HCT116 (cell line): Measurements from ENCODE around the gene VAMP2. TPM values are rescaled to one million over a fixed set of nuclear protein-coding genes. Genes with fewer than 3 reads are reported as not detected.

Source experiments
- ATAC-seq: fragments of 200-7000 bp; cut with Tn5 transposase; 2 replicates; pipeline ENCODE4 v1.9.1; 2020; ENCODE audit warnings: mild to moderate bottlenecking, moderate library complexity
- Bru-seq: library from RNA; stranded (reverse); fragments of 400-500 nt; gene quantifications from one replicate; lab custom pipeline; 2021; lab: Mats Ljungman, UMichigan
- BruChase-seq, 2 experiments: library from RNA; stranded (reverse); fragments of 400-500 nt; gene quantifications; one replicate each; lab custom pipeline; 2021; lab: Mats Ljungman, UMichigan
- BruUV-seq: library from RNA; stranded (reverse); fragments of 400-500 nt; replicated peaks from 2 replicates; lab custom pipeline; 2021; lab: Mats Ljungman, UMichigan
- CTCF ChIA-PET: fragments of 300-600 bp; sonication (Branson Sonifier 250); formaldehyde crosslinking; loops from one replicate; lab custom pipeline; 2021; ENCODE audit warnings: antibody characterized with exemption; lab: Charles Lee
- POLR2A ChIA-PET: fragments of 300-600, 350-600 bp; sonication (Branson Sonifier 250); formaldehyde crosslinking; loops from one replicate; lab custom pipeline; 2021; ENCODE audit warnings: antibody characterized with exemption; lab: Charles Lee
- RAD21 ChIA-PET, 2 experiments: fragments of 300-600 bp; sonication (Branson Sonifier 250); formaldehyde crosslinking; loops; one replicate each; lab custom pipeline; 2023; ENCODE audit warnings: low total read pairs in 2 of 2; ENCODE audit not compliant: uncharacterized antibody in 2 of 2, unreplicated experiment in 2 of 2, low non-redundant PET in 1 of 2; lab: Charles Lee
- DNase-seq: peaks from one replicate; pipeline ENCODE4 v3.0.0-alpha.2; 2010; ENCODE audit warnings: low read depth, low spot score
- H2AFZ ChIP-seq: fragments of 200-600 bp; shearing (Covaris generic), sonication (generic); 2 replicates; pipeline ENCODE4 v1.6.1; 2017; ENCODE audit warnings: low read depth, mixed run types, mixed read lengths, antibody characterized with exemption, low read length; ENCODE audit not compliant: poor library complexity, severe bottlenecking
- H3K27ac ChIP-seq: 2 replicates; pipeline ENCODE4 v1.5.1; 2012; ENCODE audit warnings: low read depth, low read length
- H3K27me3 ChIP-seq: fragments of 200-600 bp; sonication (generic); 2 replicates; pipeline ENCODE4 v1.6.1; 2016; ENCODE audit warnings: mixed run types, low read length, mixed read lengths; ENCODE audit not compliant: insufficient read depth
- H3K36me3 ChIP-seq, 2 experiments: fragments of 200-500 bp in 1 of 2; fragments of 200-600 bp in 1 of 2; sonication (Bioruptor generic) in 1 of 2; sonication (generic) in 1 of 2; 2 replicates each; pipeline versions ENCODE4 v1.5.1 to v1.6.1; 2014 to 2016; ENCODE audit warnings: low read length in 2 of 2, inconsistent platforms in 1 of 2, mixed read lengths in 1 of 2, mixed run types in 1 of 2; ENCODE audit not compliant: insufficient read depth in 2 of 2, control insufficient read depth in 1 of 2
- H3K4me1 ChIP-seq, 2 experiments: fragments of 200-600 bp in 1 of 2; sonication (generic) in 1 of 2; 2 replicates each; pipeline versions ENCODE4 v1.5.1 to v1.6.1; 2012 to 2017; ENCODE audit warnings: low read length in 2 of 2, inconsistent platforms in 1 of 2, mild to moderate bottlenecking in 1 of 2, mixed read lengths in 1 of 2, mixed run types in 1 of 2, moderate library complexity in 1 of 2; ENCODE audit not compliant: insufficient read depth in 2 of 2, control insufficient read depth in 1 of 2
- H3K4me2 ChIP-seq: fragments of 200-600 bp; sonication (generic); 2 replicates; pipeline ENCODE4 v1.6.1; 2017; ENCODE audit warnings: mixed run types, low read length, mixed read lengths
- H3K4me3 ChIP-seq, 2 experiments: fragments of 200-600 bp in 1 of 2; sonication (generic) in 1 of 2; replicated peaks in 1 of 2; 2 replicates each; pipeline ENCODE4 v1.5.1; 2011 to 2016; ENCODE audit warnings: low read length in 2 of 2, control low read depth in 1 of 2, low read depth in 1 of 2, mild to moderate bottlenecking in 1 of 2, mixed read lengths in 1 of 2, mixed run types in 1 of 2
- H3K79me2 ChIP-seq: fragments of 200-600 bp; sonication (generic); 2 replicates; pipeline ENCODE4 v1.6.1; 2017; ENCODE audit warnings: mild to moderate bottlenecking, mixed run types, low read length, moderate library complexity, mixed read lengths; ENCODE audit not compliant: insufficient read depth
- H3K9ac ChIP-seq: fragments of 200-600 bp; sonication (generic); 2 replicates; pipeline ENCODE4 v1.6.1; 2016; ENCODE audit warnings: low read length, mixed read lengths
- H3K9me2 ChIP-seq: fragments of 200-600 bp; sonication (generic), shearing (Covaris generic); 2 replicates; pipeline ENCODE4 v1.6.1; 2017; ENCODE audit warnings: mixed run types, mild to moderate bottlenecking, moderate library complexity; ENCODE audit not compliant: insufficient read depth
- H3K9me3 ChIP-seq, 2 experiments: fragments of 200-500 bp in 1 of 2; fragments of 200-600 bp in 1 of 2; sonication (Bioruptor generic) in 1 of 2; sonication (generic) in 1 of 2; 2 replicates each; pipeline ENCODE4 v1.6.1; 2014 to 2017; ENCODE audit warnings: low read length in 2 of 2, mixed read lengths in 2 of 2, inconsistent platforms in 1 of 2, low read depth in 1 of 2, mild to moderate bottlenecking in 1 of 2, mixed run types in 1 of 2, moderate library complexity in 1 of 2; ENCODE audit not compliant: control insufficient read depth in 1 of 2, insufficient read depth in 1 of 2
- H4K20me1 ChIP-seq: fragments of 200-600 bp; sonication (generic), shearing (Covaris generic); 2 replicates; pipeline ENCODE4 v1.6.1; 2017; ENCODE audit warnings: mixed run types, mild to moderate bottlenecking, moderate library complexity; ENCODE audit not compliant: insufficient read depth
- CBX3 ChIP-seq: IDR thresholded peaks from 2 replicates; pipeline ENCODE4 v1.6.1; 2012; ENCODE audit warnings: low read depth
- CEBPB ChIP-seq: IDR thresholded peaks from 2 replicates; pipeline ENCODE4 v1.6.1; 2012; ENCODE audit warnings: low read depth
- EGR1 ChIP-seq: IDR thresholded peaks from 2 replicates; pipeline ENCODE4 v1.6.1; 2012; ENCODE audit warnings: low read depth
- ELF1 ChIP-seq: IDR thresholded peaks from 2 replicates; pipeline ENCODE4 v1.6.1; 2012; ENCODE audit warnings: low read depth, borderline replicate concordance
- EZH2 ChIP-seq: fragments of 200-600 bp; sonication (generic); IDR thresholded peaks from 2 replicates; pipeline ENCODE4 v1.6.1; 2017; ENCODE audit warnings: antibody characterized with exemption, mixed run types
- FOSL1 ChIP-seq: IDR thresholded peaks from 2 replicates; pipeline ENCODE4 v1.6.1; 2012; ENCODE audit warnings: low read depth
- POLR2A ChIP-seq: IDR thresholded peaks from 2 replicates; pipeline ENCODE4 v1.7.0; 2011; ENCODE audit warnings: borderline replicate concordance; ENCODE audit not compliant: insufficient read depth, insufficient read length; ENCODE audit errors: extremely low read depth
- POLR2AphosphoS5 ChIP-seq: IDR thresholded peaks from 2 replicates; pipeline ENCODE4 v1.6.1; 2011; ENCODE audit warnings: mild to moderate bottlenecking, low read depth, low read length, moderate library complexity
- SIN3A ChIP-seq: IDR thresholded peaks from 2 replicates; pipeline ENCODE4 v1.6.1; 2012; ENCODE audit warnings: low read depth
- TCF7L2 ChIP-seq: IDR thresholded peaks from 2 replicates; pipeline ENCODE4 v1.7.0; 2011; ENCODE audit warnings: borderline replicate concordance, inconsistent platforms; ENCODE audit not compliant: insufficient read depth, insufficient read length; ENCODE audit errors: extremely low read depth
- YY1 ChIP-seq: IDR thresholded peaks from 2 replicates; pipeline ENCODE4 v1.6.1; 2011; ENCODE audit warnings: low read length, low read depth, moderate library complexity, mild to moderate bottlenecking; ENCODE audit not compliant: insufficient replicate concordance; ENCODE audit errors: extremely low read depth
- ZFX ChIP-seq: fragments of 450-650 bp; IDR thresholded peaks from 2 replicates; pipeline ENCODE4 v1.6.1; 2017
- intact Hi-C: fragments of 100-400 bp; cut with micrococcal nuclease; formaldehyde crosslinking; loops from 2 replicates; pipeline ENCODE4 v1.10.0; 2022
- long read RNA-seq: library from polyadenylated mRNA; unstranded; transcript quantifications from one replicate; pipeline ENCODE4 v2.0.0, GENCODE V29; 2021; ENCODE audit not compliant: unreplicated experiment
- polyA plus RNA-seq: library from polyadenylated mRNA; unstranded; fragments of >200 nt; gene quantifications from 2 replicates; pipeline ENCODE4 v1.2.1, GENCODE V29; 2012; ENCODE audit warnings: missing spikeins
- total RNA-seq: library from RNA; stranded (reverse); gene quantifications from one replicate; pipeline ENCODE4 v1.2.1, GENCODE V29; 2021; ENCODE audit not compliant: unreplicated experiment
- TF ChIP-seq, protein P1 (sequence below): IDR thresholded peaks from 2 replicates; pipeline ENCODE4 v1.6.1; 2011; ENCODE audit warnings: mild to moderate bottlenecking, low read length, moderate library complexity; ENCODE audit not compliant: insufficient replicate concordance; ENCODE audit errors: extremely low read depth
- TF ChIP-seq, protein P2 (sequence below), 3 experiments: fragments of 200-600 bp in 1 of 3; sonication (generic) in 1 of 3; IDR thresholded peaks in 2 of 3; conservative IDR thresholded peaks in 1 of 3; 2 replicates each; pipeline ENCODE4 v1.5.1; 2012 to 2017; ENCODE audit warnings: low read depth in 2 of 3, low read length in 2 of 3, antibody characterized with exemption in 1 of 3, borderline replicate concordance in 1 of 3, control low read depth in 1 of 3, mild to moderate bottlenecking in 1 of 3, mixed read lengths in 1 of 3, mixed run types in 1 of 3, moderate library complexity in 1 of 3; ENCODE audit not compliant: insufficient read depth in 1 of 3
- TF ChIP-seq, protein P3 (sequence below): IDR thresholded peaks from 2 replicates; pipeline ENCODE4 v1.6.1; 2012

The VAMP2 gene, protein sequence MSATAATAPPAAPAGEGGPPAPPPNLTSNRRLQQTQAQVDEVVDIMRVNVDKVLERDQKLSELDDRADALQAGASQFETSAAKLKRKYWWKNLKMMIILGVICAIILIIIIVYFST
- total RNA-seq (35.9 TPM), Bru-seq, nascent RNA (percentile 93 among the genes with signal in this experiment), BruChase-seq, experiment 1, labeled RNA remaining after a 6-hour chase (percentile 98 among the genes with signal in this experiment), BruChase-seq, experiment 2, labeled RNA remaining after a 2-hour chase (percentile 97 among the genes with signal in this experiment)
- polyA plus RNA-seq = 44.1 and 53.0 TPM in 2 replicates
- long read RNA-seq, transcript VAMP2-201 (5 exons, 2,153 nt) = major isoform, 7 of 26 reads
- long read RNA-seq, partial matches to known transcripts = 2 of 26 reads
- long read RNA-seq, other reads (novel, unspliced or antisense) = 14 of 26 reads

DNA sequence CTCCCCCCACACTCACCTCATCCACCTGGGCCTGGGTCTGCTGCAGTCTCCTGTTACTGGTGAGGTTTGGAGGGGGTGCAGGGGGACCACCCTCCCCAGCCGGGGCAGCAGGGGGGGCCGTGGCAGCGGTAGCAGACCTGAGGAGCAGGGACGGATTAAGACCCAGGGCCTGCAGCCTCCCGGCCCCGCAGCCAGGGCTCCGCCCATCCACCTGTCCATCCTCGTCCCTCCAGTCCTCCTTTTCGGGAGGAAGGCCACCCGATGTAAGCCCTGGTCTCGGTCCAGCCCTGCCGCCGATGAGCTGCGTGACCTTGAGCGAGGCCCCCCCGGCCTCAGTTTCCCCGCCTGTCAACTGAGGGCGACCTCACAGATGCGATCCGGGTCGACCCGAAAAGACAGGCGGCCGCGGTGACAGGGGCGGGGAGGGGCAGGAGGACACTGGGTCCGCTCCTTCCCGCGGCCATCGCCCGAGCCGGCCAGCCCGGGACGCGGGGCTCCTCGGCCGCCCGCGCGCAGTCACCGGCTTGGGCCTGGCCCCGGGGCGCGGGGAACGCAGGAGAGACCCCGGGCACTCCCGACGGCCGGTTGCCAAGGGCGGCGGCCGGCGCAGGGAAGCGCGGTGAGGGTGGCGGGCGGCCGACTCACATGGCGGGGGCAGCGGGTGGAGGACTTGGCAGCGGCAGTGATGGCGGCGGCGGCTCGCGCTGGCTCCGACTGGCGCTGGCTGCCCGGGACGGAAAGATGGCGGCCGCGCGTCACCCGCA is at the start of gene VAMP2:
TSS of gene VAMP2 (minus strand) at position 716 of the 764 bp plus-strand sequence. CDS start at position 647, 69 bp downstream.
- Histone ChIP-seq H2AFZ (no peak within 1 kb of the TSS), H3K79me2 (peaks cover 34% of the 10 kb centered on the region), H4K20me1 (no peaks in the 10 kb centered on the region), H3K9me3 (no peaks in the 10 kb centered on the region), H3K4me1 (peaks cover 39 to 68% of the 10 kb centered on the region in 2 experiments), H3K4me2 (peak within 1 kb of the TSS; percentile 99), H3K27ac (peak within 1 kb of the TSS; percentile 93), H3K36me3 (peaks cover 4 to 13% of the 10 kb centered on the region in 2 experiments; a peak in 3 of 4 replicates), H3K4me3 (peak within 1 kb of the TSS; percentile 95 to 99), H3K27me3 (no peaks in the 10 kb centered on the region), H3K9ac (peak within 1 kb of the TSS; percentile 100), H3K9me2 (no peaks in the 10 kb centered on the region)
- ATAC-seq (peak; percentile 58), DNase-seq (no peak)
- intact Hi-C loops = no loop called here
- TF ChIP-seq ZFX (peak; percentile 75), SIN3A (peak; percentile 54; the same call in 1 of the 2 replicates), ELF1 (no peak), TCF7L2 (no peak), FOSL1 (no peak), POLR2AphosphoS5 (peak; percentile 89), EGR1 (no peak), CEBPB (no peak), EZH2 (no peak), YY1 (peak; percentile 91), POLR2A (no peak), CBX3 (no peak)
- TF ChIP-seq, protein P1, sequence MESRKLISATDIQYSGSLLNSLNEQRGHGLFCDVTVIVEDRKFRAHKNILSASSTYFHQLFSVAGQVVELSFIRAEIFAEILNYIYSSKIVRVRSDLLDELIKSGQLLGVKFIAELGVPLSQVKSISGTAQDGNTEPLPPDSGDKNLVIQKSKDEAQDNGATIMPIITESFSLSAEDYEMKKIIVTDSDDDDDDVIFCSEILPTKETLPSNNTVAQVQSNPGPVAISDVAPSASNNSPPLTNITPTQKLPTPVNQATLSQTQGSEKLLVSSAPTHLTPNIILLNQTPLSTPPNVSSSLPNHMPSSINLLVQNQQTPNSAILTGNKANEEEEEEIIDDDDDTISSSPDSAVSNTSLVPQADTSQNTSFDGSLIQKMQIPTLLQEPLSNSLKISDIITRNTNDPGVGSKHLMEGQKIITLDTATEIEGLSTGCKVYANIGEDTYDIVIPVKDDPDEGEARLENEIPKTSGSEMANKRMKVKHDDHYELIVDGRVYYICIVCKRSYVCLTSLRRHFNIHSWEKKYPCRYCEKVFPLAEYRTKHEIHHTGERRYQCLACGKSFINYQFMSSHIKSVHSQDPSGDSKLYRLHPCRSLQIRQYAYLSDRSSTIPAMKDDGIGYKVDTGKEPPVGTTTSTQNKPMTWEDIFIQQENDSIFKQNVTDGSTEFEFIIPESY = no peak
- TF ChIP-seq, protein P2, sequence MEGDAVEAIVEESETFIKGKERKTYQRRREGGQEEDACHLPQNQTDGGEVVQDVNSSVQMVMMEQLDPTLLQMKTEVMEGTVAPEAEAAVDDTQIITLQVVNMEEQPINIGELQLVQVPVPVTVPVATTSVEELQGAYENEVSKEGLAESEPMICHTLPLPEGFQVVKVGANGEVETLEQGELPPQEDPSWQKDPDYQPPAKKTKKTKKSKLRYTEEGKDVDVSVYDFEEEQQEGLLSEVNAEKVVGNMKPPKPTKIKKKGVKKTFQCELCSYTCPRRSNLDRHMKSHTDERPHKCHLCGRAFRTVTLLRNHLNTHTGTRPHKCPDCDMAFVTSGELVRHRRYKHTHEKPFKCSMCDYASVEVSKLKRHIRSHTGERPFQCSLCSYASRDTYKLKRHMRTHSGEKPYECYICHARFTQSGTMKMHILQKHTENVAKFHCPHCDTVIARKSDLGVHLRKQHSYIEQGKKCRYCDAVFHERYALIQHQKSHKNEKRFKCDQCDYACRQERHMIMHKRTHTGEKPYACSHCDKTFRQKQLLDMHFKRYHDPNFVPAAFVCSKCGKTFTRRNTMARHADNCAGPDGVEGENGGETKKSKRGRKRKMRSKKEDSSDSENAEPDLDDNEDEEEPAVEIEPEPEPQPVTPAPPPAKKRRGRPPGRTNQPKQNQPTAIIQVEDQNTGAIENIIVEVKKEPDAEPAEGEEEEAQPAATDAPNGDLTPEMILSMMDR (IDR thresholded peaks at IDR 0.05 in 2 of 3, conservative IDR thresholded peaks at IDR 0.05 in 1 of 3; ENCODE audit: borderline replicate concordance in 1 of 3, insufficient read depth in 1 of 3, low read depth in 2 of 3, low read length in 2 of 3) = 0 out of 6 replicates have a peak, but pooled peaks of 1 of the 3 experiments have one; percentile 7
- TF ChIP-seq, protein P3, sequence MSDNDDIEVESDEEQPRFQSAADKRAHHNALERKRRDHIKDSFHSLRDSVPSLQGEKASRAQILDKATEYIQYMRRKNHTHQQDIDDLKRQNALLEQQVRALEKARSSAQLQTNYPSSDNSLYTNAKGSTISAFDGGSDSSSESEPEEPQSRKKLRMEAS = no peak; the same call in 1 of the 2 replicates
- RAD21 ChIA-PET = no interaction called here
- no TSS peak for BruUV-seq
- CTCF ChIA-PET = no interaction called here
- POLR2A ChIA-PET = interaction anchor here (0.6 to 9.4 kb wide), 2 partner anchors 10 kb away, joined by 3 to 95 read pairs; no protein-coding TSS in a partner anchor
